GM12873 (cell line): ENCODE data around the gene MCTP1.

Experiments
- TF ChIP-seq, protein P1 (sequence below): IDR thresholded peaks from 2 replicates; pipeline ENCODE4 v1.5.1; 2012; ENCODE audit warnings: low read depth, mild to moderate bottlenecking, moderate library complexity, low read length, control low read depth; ENCODE audit not compliant: insufficient read depth; ENCODE audit errors: missing control alignments

The MCTP1 gene

DNA sequence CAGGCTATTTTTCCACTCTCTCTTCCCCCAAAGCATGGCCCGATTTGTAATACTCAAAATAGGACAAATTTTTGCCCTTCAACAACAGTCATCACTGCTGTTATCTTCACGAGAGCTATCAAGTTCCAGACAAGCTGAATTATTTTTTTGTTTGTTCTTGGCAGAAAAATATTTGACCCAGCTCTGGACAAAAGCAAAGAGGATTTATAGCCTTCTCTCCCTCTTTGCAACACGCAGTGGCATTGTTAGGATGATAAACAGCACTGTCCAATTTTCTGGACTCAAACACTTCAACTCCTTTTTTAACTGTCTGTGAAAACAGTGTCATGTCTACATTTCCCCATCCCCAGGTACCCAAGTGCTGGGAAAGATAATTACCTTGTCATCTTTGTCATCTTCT, 506.2 kb downstream of the MCTP1 start:
- TF ChIP-seq, protein P1, sequence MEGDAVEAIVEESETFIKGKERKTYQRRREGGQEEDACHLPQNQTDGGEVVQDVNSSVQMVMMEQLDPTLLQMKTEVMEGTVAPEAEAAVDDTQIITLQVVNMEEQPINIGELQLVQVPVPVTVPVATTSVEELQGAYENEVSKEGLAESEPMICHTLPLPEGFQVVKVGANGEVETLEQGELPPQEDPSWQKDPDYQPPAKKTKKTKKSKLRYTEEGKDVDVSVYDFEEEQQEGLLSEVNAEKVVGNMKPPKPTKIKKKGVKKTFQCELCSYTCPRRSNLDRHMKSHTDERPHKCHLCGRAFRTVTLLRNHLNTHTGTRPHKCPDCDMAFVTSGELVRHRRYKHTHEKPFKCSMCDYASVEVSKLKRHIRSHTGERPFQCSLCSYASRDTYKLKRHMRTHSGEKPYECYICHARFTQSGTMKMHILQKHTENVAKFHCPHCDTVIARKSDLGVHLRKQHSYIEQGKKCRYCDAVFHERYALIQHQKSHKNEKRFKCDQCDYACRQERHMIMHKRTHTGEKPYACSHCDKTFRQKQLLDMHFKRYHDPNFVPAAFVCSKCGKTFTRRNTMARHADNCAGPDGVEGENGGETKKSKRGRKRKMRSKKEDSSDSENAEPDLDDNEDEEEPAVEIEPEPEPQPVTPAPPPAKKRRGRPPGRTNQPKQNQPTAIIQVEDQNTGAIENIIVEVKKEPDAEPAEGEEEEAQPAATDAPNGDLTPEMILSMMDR = no peak

DNA sequence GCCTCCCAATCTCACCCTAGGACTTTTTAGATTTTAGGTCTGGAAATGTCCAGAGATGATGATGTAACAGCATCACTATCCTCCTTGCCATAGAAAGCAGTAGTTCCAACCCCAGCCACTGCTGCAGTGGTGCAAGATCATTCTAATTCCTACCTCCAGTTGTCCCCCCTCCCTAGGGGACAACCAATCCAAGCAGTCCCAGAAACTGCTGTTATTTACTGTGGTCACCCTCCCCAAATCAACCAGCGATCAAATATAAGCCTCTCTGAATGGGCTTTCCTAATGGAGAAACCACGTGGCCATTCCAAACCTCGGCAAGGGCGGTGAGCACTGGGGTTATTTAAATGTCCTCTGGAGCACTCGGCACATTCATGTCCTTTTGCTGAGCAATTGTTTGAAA, 506.6 kb downstream of the MCTP1 start:
- TF ChIP-seq, protein P1 = no peak

DNA sequence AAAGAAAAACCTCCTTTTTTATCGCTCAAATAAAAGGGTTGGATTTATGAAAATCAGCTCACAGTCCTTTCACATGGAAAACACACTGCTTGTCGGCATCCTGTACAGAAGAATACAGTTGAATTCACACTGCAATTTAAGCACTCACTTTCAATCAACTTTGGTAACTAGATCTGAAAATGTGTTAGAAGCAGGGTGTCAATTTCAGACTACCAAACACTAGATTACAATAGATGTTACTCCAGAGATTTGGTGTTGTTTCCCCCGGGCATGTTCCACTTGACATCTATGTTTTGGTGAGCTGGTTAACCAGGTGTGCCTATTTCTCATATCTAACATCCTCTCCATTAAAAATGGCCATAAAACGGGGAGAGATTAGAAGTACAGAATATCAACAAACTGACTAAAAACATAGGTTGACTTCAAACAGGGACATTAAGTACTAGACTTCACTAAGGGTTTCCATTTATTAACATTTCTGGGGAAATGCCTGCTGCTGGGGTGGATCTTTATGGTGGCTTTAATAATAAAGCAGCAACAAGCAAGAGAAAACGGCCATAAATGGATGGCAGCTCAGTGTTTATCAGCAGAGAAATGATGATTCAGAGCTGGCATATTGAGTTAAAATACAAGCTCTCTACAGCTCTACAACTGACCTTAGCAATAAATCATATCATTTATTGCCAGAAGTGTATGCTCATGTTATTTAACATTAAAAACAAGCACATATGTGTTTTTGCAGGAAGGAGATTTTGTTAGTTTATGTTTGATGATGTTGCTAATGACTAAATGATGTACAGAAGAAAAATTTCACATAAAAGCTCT, 507.6 kb downstream of the MCTP1 start:
- TF ChIP-seq, protein P1 = no peak

DNA sequence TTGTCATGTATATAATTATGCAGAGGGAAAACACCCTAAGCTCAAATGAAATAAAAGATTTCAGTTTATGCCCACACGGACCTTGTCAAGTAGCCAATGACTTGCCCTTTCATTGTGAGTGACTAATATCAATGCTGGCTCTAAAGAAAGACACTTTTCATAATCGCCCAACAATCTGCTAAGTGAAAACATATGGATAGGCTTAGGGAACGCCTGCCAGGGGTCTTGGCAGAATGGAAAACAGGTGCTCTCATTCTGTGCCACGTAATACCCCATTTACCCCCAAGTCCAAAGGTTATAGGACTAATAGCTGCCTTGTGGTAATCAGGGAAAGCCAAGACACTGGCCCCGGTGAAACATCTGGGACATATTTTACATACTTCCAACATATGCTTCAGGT, 508.7 kb downstream of the MCTP1 start:
- TF ChIP-seq, protein P1 = no peak

DNA sequence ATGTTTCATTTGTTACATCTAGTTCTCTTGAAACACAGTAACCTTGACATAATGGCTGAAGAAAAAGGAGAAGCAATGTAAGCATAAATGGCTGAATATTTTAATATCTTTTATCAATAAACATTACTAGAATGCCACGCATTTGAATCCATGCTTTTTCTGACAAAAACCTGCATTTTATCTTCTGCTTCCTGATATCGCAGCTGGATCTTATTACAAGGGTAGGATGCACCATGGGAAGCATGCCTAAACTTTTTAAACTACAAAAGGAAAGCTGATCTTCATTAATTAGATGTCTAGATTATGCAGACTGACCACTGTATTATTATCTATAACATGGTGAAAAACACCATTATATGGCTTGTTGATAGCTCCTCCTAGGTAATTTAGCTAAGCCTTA, 509.8 kb downstream of the MCTP1 start:
- TF ChIP-seq, protein P1 = no peak

DNA sequence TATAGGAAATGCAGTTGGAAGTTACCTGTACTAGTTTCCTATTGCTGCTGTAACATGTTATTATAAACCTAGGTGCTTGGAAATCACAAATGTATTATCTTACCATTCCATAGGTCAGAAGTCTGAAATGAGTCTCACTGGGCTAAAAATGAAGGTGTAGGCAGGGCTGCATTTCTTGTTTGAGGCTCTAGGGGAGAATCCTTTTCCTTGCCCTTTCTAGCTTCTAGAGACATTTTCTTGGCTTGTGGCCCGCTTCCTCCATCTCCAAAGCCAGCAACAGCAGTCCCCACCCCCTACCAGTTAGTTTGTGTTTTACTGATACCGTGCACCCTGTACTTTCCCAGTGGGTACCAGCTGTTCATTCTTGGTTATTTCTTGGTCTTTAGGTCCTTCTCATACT, 513.2 kb downstream of the MCTP1 start:
- TF ChIP-seq, protein P1 = peak; percentile 8

DNA sequence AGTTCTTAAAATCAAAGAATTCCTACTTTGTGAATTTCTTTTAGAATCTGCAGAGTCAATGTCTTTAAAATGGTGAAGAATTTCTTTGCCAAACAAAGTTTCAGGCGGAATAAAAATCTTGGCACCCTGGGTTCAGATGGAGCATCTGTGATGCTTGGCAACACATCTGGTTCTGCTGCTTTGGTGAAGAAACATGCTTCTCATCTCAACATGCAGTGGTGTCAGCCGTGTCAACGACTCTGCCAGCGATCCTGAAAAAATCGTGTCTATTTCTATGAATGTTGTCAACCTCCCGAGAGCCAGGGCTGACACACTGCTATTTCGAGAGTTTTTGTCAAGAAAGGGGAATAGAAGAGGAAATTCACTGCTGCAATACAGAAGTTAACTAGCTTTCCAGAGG, 514.9 kb downstream of the MCTP1 start:
- TF ChIP-seq, protein P1 = no peak
